DLD1 (cell line): Measurements from ENCODE around the gene SHISA7.
"Not testable (repeated sequence)": the region's sequence is repeated elsewhere in the genome, so short reads cannot be mapped to it uniquely, and the experiment has no call there.

Experiments
- in situ Hi-C: cut with HindIII; loops from 2 replicates; pipeline ENCODE4 v1.10.0; 2017; ENCODE audit warnings: low sequenced_read_pairs

Gene SHISA7

DNA sequence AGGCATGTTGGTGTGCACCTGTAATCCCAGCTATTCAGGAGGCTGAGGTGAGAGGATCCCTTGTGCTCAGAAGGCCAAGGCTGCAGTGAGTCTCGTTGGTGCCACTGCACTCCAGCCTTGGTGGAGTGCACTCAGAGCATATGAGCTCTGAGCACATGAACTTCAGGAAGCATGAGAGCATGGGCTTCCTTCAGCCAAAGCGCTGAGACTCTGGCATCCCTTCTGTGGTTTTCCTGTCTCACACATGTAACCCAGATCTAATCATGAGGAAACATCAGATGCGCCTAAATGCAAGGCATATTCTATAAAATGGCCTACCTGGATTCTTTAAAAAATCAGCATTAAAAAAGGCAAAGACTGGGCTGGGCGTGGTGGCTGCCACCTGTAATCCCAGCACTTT lies 21.8 kb downstream of the SHISA7 start:
- in situ Hi-C loops, result not testable (repeated sequence)

DNA sequence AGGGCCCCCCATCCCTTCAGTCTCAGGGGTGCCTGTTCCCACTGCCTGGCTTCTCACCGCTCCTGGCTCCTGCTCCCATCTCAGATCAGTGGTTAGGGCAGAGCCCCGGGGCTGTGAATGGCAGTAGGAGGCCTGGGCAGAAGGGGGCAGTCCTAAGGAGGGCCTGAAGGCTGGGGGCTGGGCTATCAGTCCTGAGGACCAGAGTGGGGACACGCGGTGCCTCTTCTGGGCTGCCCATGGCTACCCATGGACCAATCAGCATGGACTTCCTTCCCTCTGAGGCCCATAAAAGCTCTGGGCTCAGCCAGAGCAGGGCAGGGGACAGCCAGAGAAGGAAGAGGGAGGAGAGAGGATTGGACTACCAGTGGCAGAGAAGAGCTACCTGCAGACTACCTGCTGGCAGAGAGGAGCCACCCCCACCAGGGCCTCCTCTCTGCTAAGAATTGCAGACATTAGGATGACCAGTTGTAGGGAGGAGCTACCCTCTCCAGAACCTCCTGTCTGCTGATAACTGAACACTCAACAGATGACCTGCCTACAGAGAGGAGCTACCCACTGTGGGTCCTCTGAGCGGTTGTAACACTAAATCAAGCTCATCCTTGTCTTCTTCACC lies 23.4 kb downstream of the SHISA7 start:
- in situ Hi-C loops, result no loop called here

- in situ Hi-C loops, result no loop called here
These were observed 24.0 kb downstream of the SHISA7 start for GRCh38 chr19:55419103-55419502.

GRCh38 chr19:55418185-55418584 lies 24.9 kb downstream of the SHISA7 start:
- in situ Hi-C loops, result no loop called here

GRCh38 chr19:55410168-55410567 lies 32.9 kb downstream of the SHISA7 start:
- in situ Hi-C loops, result no loop called here

GRCh38 chr19:55409179-55409578 lies 33.9 kb downstream of the SHISA7 start:
- in situ Hi-C loops, result not testable (repeated sequence)

- in situ Hi-C loops, result no loop called here
These were observed 34.6 kb downstream of the SHISA7 start for GRCh38 chr19:55408533-55408872.

DNA sequence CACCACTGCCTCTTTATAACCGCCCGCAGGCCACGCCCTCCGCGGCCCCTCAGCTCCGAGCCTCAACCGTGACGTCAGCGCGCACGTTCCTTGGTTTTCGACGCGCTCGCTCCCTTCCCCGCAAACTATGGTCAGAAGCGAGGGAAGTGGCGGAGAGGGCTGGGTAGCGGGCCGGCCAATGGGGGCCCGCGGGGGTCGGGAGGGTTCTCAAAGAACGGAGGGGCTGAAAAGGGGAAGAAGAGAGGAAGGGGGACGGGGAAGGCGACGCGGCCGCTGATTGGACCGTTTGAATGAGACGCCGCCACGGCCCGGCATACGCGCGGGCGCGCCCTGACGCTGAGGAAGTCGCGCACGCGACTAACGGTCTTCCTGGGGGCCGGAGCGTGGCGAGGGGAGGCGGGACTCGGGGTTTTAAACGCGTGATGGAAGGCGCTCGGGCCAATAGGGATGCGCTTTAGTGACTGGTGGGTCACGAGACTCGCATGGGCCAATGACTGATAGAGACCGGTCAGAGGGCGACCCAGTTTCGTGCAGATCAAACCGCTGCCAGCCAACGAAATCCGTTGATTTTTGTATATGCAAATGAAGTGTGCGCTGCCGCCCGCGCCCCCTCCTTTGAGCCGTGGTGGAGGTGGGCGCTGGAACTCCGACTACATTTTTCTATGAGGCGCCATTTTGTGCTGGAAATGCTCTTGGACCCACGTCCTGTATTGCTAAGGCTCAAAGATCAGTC lies 35.1 kb downstream of the SHISA7 start:
- in situ Hi-C loops, result no loop called here

GRCh38 chr19:55407550-55407799 lies 35.6 kb downstream of the SHISA7 start, which contains the start of gene UBE2S:
UBE2S (minus strand) TSS chr19:55407788; CDS start chr19:55407589, 199 bp downstream.
- in situ Hi-C loops, result not testable (repeated sequence)

- in situ Hi-C loops, result no loop called here
These were observed 36.1 kb downstream of the SHISA7 start for GRCh38 chr19:55406826-55407549.

GRCh38 chr19:55406091-55406825 lies 36.8 kb downstream of the SHISA7 start:
- in situ Hi-C loops, result no loop called here

DNA sequence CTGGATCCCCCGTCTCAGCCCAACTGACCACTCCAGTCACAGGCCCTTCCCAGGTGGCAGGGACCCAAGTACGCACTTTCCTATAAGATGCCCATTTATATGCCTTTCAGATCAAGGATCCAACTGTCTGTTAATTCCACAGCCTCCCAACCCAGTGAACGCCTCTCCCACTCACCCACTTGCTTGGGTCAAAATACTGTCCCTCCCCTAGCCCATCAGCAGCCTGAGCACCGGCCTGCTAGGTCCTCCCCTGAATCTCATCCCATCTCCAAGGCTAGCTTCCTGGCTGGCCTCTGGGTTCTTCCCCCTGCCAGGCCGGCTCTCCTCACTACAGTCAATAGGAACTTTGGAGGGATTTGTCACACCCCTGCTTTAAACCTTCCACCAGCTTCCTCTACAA lies 37.5 kb downstream of the SHISA7 start:
- in situ Hi-C loops, result no loop called here

- in situ Hi-C loops, result no loop called here
These were observed 40.6 kb downstream of the SHISA7 start for GRCh38 chr19:55402509-55402908.

DNA sequence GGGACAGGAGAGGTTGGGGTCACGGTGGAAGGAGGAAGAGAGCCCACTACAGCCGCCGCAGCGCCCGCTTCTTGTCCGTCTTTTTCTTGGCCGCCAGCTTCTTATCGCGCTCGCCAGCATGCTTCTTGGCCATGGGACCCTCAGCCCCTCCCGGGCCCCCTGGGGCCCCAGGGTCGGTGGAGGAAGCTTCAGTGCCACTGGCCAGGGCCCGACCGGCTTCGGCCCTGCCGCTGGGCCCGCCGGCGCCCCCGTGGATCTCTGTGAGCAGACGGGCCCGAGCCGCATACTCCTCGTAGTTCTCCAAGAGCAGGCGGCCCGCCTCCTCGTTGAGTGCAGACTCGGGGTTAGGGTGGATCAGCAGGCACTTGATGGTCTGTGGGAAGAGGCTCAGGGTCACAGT lies 41.7 kb downstream of the SHISA7 start:
- in situ Hi-C loops, result not testable (repeated sequence)

DNA sequence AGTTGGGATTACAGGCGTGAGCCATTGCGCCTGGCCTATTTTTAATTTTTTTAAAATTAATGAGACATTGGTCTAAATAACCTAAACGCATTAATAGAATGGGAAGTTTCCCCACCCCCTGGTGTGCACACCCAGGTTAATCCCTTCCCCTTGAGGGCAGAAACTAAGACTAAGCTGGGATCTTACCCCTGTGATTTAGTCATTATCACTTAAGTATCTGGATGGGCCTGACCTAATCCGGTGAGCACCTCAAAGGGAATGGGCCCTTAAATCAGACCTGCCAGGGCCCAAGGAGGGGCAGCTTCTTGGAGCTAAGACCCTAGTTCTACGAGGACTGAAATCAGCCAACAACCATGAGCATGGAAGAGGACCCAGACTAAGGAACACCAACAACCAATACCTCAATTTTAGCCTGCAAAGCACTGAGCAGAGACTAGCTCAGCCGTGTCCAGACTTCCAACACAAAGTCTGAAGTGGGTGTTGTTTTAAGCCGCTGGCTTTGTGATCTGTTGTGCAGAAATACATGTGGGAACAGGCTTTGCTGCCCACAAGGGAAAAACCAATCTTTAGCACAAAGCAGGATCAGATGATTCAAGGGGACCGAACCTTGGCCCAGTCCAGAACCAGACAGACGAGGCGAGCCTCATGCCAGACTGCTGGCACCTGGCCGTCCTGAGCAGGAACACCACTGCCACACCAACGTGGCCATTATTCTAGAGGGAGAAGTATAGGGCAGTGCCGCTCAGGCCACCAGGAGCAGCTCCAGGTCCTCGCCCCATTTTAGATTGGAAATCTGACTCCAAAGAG lies 42.6 kb downstream of the SHISA7 start:
- in situ Hi-C loops, result no loop called here

DNA sequence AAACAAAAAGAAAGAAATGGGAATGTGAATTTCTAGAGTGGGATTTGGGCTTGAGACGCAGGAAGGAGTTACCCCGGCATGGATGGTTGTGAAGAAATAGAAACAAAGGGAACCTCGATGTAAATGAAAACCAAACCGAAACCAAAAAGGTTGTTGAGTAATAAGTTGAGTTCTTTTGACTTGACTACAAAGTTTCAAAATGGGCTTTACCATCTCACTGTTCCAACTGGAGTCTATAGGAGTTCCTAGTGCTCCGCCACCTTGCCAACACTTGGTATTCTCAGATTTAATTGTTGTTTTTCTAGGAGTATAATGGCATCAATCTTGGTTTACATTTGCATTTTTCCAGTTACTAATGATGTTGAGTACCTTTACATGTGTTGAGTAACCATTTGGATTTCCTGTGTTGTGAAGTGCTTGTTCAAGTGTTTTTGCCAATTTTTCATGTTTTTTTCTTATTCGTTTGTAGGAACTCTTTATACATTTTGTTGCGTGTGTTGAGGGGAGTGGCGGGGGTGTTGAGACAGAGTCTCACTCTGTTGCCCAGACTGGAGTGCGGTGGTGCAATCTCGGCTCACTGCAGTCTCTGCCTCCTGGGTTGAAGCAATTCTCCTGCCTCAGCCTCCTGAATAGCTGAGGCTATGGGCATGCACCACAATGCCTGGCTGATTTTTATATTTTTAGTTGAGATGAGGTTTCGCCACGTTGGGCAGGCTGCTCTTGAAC lies 44.7 kb downstream of the SHISA7 start:
- in situ Hi-C loops, result no loop called here

- in situ Hi-C loops, result no loop called here
These were observed 50.0 kb downstream of the SHISA7 start for GRCh38 chr19:55392820-55393761.

GRCh38 chr19:55391702-55392615 lies 51.1 kb downstream of the SHISA7 start:
- in situ Hi-C loops, result no loop called here
